HCT116 (cell line): ENCODE results near the gene ADAM21. TPM values are rescaled to one million over a fixed set of nuclear protein-coding genes. Genes with fewer than 3 reads are reported as not detected.
"Not testable (repeated sequence)": the region's sequence is repeated elsewhere in the genome, so short reads cannot be mapped to it uniquely, and the experiment has no call there.

Experiments
- ATAC-seq: fragments of 200-7000 bp; cut with Tn5 transposase; 2 replicates; pipeline ENCODE4 v1.9.1; 2020; ENCODE audit warnings: mild to moderate bottlenecking, moderate library complexity
- BruUV-seq: library from RNA; stranded (reverse); fragments of 400-500 nt; replicated peaks from 2 replicates; lab custom pipeline; 2021; lab: Mats Ljungman, UMichigan
- CTCF ChIA-PET: fragments of 300-600 bp; sonication (Branson Sonifier 250); formaldehyde crosslinking; loops from one replicate; lab custom pipeline; 2021; ENCODE audit warnings: antibody characterized with exemption; lab: Charles Lee
- POLR2A ChIA-PET: fragments of 300-600, 350-600 bp; sonication (Branson Sonifier 250); formaldehyde crosslinking; loops from one replicate; lab custom pipeline; 2021; ENCODE audit warnings: antibody characterized with exemption; lab: Charles Lee
- RAD21 ChIA-PET, 2 experiments: fragments of 300-600 bp; sonication (Branson Sonifier 250); formaldehyde crosslinking; loops; one replicate each; lab custom pipeline; 2023; ENCODE audit warnings: low total read pairs in 2 of 2; ENCODE audit not compliant: uncharacterized antibody in 2 of 2, unreplicated experiment in 2 of 2, low non-redundant PET in 1 of 2; lab: Charles Lee
- DNase-seq: peaks from one replicate; pipeline ENCODE4 v3.0.0-alpha.2; 2010; ENCODE audit warnings: low read depth, low spot score
- H2AFZ ChIP-seq: fragments of 200-600 bp; shearing (Covaris generic), sonication (generic); 2 replicates; pipeline ENCODE4 v1.6.1; 2017; ENCODE audit warnings: low read depth, mixed run types, mixed read lengths, antibody characterized with exemption, low read length; ENCODE audit not compliant: poor library complexity, severe bottlenecking
- H3K27ac ChIP-seq: 2 replicates; pipeline ENCODE4 v1.5.1; 2012; ENCODE audit warnings: low read depth, low read length
- H3K27me3 ChIP-seq: fragments of 200-600 bp; sonication (generic); 2 replicates; pipeline ENCODE4 v1.6.1; 2016; ENCODE audit warnings: mixed run types, low read length, mixed read lengths; ENCODE audit not compliant: insufficient read depth
- H3K36me3 ChIP-seq, 2 experiments: fragments of 200-500 bp in 1 of 2; fragments of 200-600 bp in 1 of 2; sonication (Bioruptor generic) in 1 of 2; sonication (generic) in 1 of 2; 2 replicates each; pipeline versions ENCODE4 v1.5.1 to v1.6.1; 2014 to 2016; ENCODE audit warnings: low read length in 2 of 2, inconsistent platforms in 1 of 2, mixed read lengths in 1 of 2, mixed run types in 1 of 2; ENCODE audit not compliant: insufficient read depth in 2 of 2, control insufficient read depth in 1 of 2
- H3K4me1 ChIP-seq, 2 experiments: fragments of 200-600 bp in 1 of 2; sonication (generic) in 1 of 2; 2 replicates each; pipeline versions ENCODE4 v1.5.1 to v1.6.1; 2012 to 2017; ENCODE audit warnings: low read length in 2 of 2, inconsistent platforms in 1 of 2, mild to moderate bottlenecking in 1 of 2, mixed read lengths in 1 of 2, mixed run types in 1 of 2, moderate library complexity in 1 of 2; ENCODE audit not compliant: insufficient read depth in 2 of 2, control insufficient read depth in 1 of 2
- H3K4me2 ChIP-seq: fragments of 200-600 bp; sonication (generic); 2 replicates; pipeline ENCODE4 v1.6.1; 2017; ENCODE audit warnings: mixed run types, low read length, mixed read lengths
- H3K4me3 ChIP-seq, 2 experiments: fragments of 200-600 bp in 1 of 2; sonication (generic) in 1 of 2; replicated peaks in 1 of 2; 2 replicates each; pipeline ENCODE4 v1.5.1; 2011 to 2016; ENCODE audit warnings: low read length in 2 of 2, control low read depth in 1 of 2, low read depth in 1 of 2, mild to moderate bottlenecking in 1 of 2, mixed read lengths in 1 of 2, mixed run types in 1 of 2
- H3K79me2 ChIP-seq: fragments of 200-600 bp; sonication (generic); 2 replicates; pipeline ENCODE4 v1.6.1; 2017; ENCODE audit warnings: mild to moderate bottlenecking, mixed run types, low read length, moderate library complexity, mixed read lengths; ENCODE audit not compliant: insufficient read depth
- H3K9ac ChIP-seq: fragments of 200-600 bp; sonication (generic); 2 replicates; pipeline ENCODE4 v1.6.1; 2016; ENCODE audit warnings: low read length, mixed read lengths
- H3K9me2 ChIP-seq: fragments of 200-600 bp; sonication (generic), shearing (Covaris generic); 2 replicates; pipeline ENCODE4 v1.6.1; 2017; ENCODE audit warnings: mixed run types, mild to moderate bottlenecking, moderate library complexity; ENCODE audit not compliant: insufficient read depth
- H3K9me3 ChIP-seq, 2 experiments: fragments of 200-500 bp in 1 of 2; fragments of 200-600 bp in 1 of 2; sonication (Bioruptor generic) in 1 of 2; sonication (generic) in 1 of 2; 2 replicates each; pipeline ENCODE4 v1.6.1; 2014 to 2017; ENCODE audit warnings: low read length in 2 of 2, mixed read lengths in 2 of 2, inconsistent platforms in 1 of 2, low read depth in 1 of 2, mild to moderate bottlenecking in 1 of 2, mixed run types in 1 of 2, moderate library complexity in 1 of 2; ENCODE audit not compliant: control insufficient read depth in 1 of 2, insufficient read depth in 1 of 2
- H4K20me1 ChIP-seq: fragments of 200-600 bp; sonication (generic), shearing (Covaris generic); 2 replicates; pipeline ENCODE4 v1.6.1; 2017; ENCODE audit warnings: mixed run types, mild to moderate bottlenecking, moderate library complexity; ENCODE audit not compliant: insufficient read depth
- CBX3 ChIP-seq: IDR thresholded peaks from 2 replicates; pipeline ENCODE4 v1.6.1; 2012; ENCODE audit warnings: low read depth
- CEBPB ChIP-seq: IDR thresholded peaks from 2 replicates; pipeline ENCODE4 v1.6.1; 2012; ENCODE audit warnings: low read depth
- EGR1 ChIP-seq: IDR thresholded peaks from 2 replicates; pipeline ENCODE4 v1.6.1; 2012; ENCODE audit warnings: low read depth
- ELF1 ChIP-seq: IDR thresholded peaks from 2 replicates; pipeline ENCODE4 v1.6.1; 2012; ENCODE audit warnings: low read depth, borderline replicate concordance
- EZH2 ChIP-seq: fragments of 200-600 bp; sonication (generic); IDR thresholded peaks from 2 replicates; pipeline ENCODE4 v1.6.1; 2017; ENCODE audit warnings: antibody characterized with exemption, mixed run types
- EZH2phosphoT487 ChIP-seq: fragments of 200-600 bp; IDR thresholded peaks from 2 replicates; pipeline ENCODE4 v1.6.1; 2018; ENCODE audit warnings: antibody characterized with exemption, borderline replicate concordance
- FOSL1 ChIP-seq: IDR thresholded peaks from 2 replicates; pipeline ENCODE4 v1.6.1; 2012; ENCODE audit warnings: low read depth
- JUND ChIP-seq: IDR thresholded peaks from 2 replicates; pipeline ENCODE4 v1.6.1; 2012
- MAX ChIP-seq: IDR thresholded peaks from 2 replicates; pipeline ENCODE4 v1.6.1; 2012
- POLR2AphosphoS5 ChIP-seq: IDR thresholded peaks from 2 replicates; pipeline ENCODE4 v1.6.1; 2011; ENCODE audit warnings: mild to moderate bottlenecking, low read depth, low read length, moderate library complexity
- SIN3A ChIP-seq: IDR thresholded peaks from 2 replicates; pipeline ENCODE4 v1.6.1; 2012; ENCODE audit warnings: low read depth
- SRF ChIP-seq: IDR thresholded peaks from 2 replicates; pipeline ENCODE4 v1.6.1; 2012; ENCODE audit warnings: low read depth
- TCF7L2 ChIP-seq: IDR thresholded peaks from 2 replicates; pipeline ENCODE4 v1.7.0; 2011; ENCODE audit warnings: borderline replicate concordance, inconsistent platforms; ENCODE audit not compliant: insufficient read depth, insufficient read length; ENCODE audit errors: extremely low read depth
- ZBTB33 ChIP-seq: IDR thresholded peaks from 2 replicates; pipeline ENCODE4 v1.6.1; 2011; ENCODE audit warnings: mild to moderate bottlenecking, low read length, moderate library complexity; ENCODE audit not compliant: insufficient replicate concordance; ENCODE audit errors: extremely low read depth
- ZNF274 ChIP-seq: fragments of 200-500 bp; sonication (Bioruptor generic); IDR thresholded peaks from 2 replicates; pipeline ENCODE4 v1.6.1; 2014; ENCODE audit warnings: mild to moderate bottlenecking, low read depth, low read length, inconsistent platforms
- intact Hi-C: fragments of 100-400 bp; cut with micrococcal nuclease; formaldehyde crosslinking; loops from 2 replicates; pipeline ENCODE4 v1.10.0; 2022
- total RNA-seq: library from RNA; stranded (reverse); gene quantifications from one replicate; pipeline ENCODE4 v1.2.1, GENCODE V29; 2021; ENCODE audit not compliant: unreplicated experiment
- TF ChIP-seq, protein P1 (sequence below), 3 experiments: fragments of 200-600 bp in 1 of 3; sonication (generic) in 1 of 3; IDR thresholded peaks in 2 of 3; conservative IDR thresholded peaks in 1 of 3; 2 replicates each; pipeline ENCODE4 v1.5.1; 2012 to 2017; ENCODE audit warnings: low read depth in 2 of 3, low read length in 2 of 3, antibody characterized with exemption in 1 of 3, borderline replicate concordance in 1 of 3, control low read depth in 1 of 3, mild to moderate bottlenecking in 1 of 3, mixed read lengths in 1 of 3, mixed run types in 1 of 3, moderate library complexity in 1 of 3; ENCODE audit not compliant: insufficient read depth in 1 of 3

Gene ADAM21
- total RNA-seq, 1 experiment from 2014 or later, result 0.98 TPM

GRCh38 chr14:70425354-70425753 is 26.6 kb upstream of the ADAM21 start:
- ATAC-seq, result no peak
- H3K4me1 ChIP-seq, result no peaks in the 10 kb centered on the region
- ChIA-PET RAD21 (no interaction called here), POLR2A (no interaction called here), CTCF (no interaction called here)
- no peaks in the 10 kb centered on the region for H3K27me3 ChIP-seq
- BruUV-seq, result no TSS peak
- H3K9ac ChIP-seq, result no peak overlapping the region
- H2AFZ ChIP-seq, result no peak overlapping the region
- TF ChIP-seq JUND (no peak), EZH2phosphoT487 (no peak), EGR1 (no peak), EZH2 (no peak), ZBTB33 (no peak), ZNF274 (no peak), MAX (no peak), FOSL1 (no peak), SRF (no peak), CEBPB (no peak), CBX3 (no peak), ELF1 (no peak), SIN3A (no peak), TCF7L2 (no peak), POLR2AphosphoS5 (no peak)
- TF ChIP-seq, protein P1, sequence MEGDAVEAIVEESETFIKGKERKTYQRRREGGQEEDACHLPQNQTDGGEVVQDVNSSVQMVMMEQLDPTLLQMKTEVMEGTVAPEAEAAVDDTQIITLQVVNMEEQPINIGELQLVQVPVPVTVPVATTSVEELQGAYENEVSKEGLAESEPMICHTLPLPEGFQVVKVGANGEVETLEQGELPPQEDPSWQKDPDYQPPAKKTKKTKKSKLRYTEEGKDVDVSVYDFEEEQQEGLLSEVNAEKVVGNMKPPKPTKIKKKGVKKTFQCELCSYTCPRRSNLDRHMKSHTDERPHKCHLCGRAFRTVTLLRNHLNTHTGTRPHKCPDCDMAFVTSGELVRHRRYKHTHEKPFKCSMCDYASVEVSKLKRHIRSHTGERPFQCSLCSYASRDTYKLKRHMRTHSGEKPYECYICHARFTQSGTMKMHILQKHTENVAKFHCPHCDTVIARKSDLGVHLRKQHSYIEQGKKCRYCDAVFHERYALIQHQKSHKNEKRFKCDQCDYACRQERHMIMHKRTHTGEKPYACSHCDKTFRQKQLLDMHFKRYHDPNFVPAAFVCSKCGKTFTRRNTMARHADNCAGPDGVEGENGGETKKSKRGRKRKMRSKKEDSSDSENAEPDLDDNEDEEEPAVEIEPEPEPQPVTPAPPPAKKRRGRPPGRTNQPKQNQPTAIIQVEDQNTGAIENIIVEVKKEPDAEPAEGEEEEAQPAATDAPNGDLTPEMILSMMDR (IDR thresholded peaks at IDR 0.05 in 2 of 3, conservative IDR thresholded peaks at IDR 0.05 in 1 of 3; ENCODE audit: borderline replicate concordance in 1 of 3, insufficient read depth in 1 of 3, low read depth in 2 of 3, low read length in 2 of 3), result no peak
- H3K9me2 ChIP-seq, result no peaks in the 10 kb centered on the region
- H3K4me2 ChIP-seq, result no peak overlapping the region
- no peaks in the 10 kb centered on the region for H3K36me3 ChIP-seq
- DNase-seq, result no peak
- H3K9me3 ChIP-seq, result 0 out of 4 replicates have a peak, but pooled peaks cover 0 to 5% of the 10 kb centered on the region in 2 experiments
- H3K4me3 ChIP-seq, result no peak overlapping the region
- no peak overlapping the region for H3K27ac ChIP-seq
- no peaks in the 10 kb centered on the region for H3K79me2 ChIP-seq
- H4K20me1 ChIP-seq, result no peaks in the 10 kb centered on the region
- intact Hi-C loops, result no loop called here

DNA sequence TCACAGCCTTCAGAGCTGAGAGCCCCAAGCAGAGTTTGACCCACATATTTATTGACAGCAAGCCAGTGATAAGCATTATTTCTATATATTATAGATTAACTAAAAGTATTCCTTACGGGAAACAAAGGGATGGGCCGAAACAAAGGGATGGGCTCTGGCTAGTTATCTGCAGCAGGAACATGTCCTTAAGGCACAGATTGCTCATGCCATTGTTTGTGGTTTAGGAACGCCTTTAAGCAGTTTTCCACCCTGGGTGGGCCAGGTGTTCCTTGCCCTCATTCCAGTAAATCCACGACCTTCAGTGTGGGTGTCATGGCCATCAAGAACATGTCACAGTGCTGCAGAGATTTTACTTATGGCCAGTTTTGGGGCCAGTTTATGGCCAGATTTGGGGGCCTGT is 25.4 kb upstream of the ADAM21 start:
- POLR2A ChIA-PET, H3K4me2 ChIP-seq: not testable (repeated sequence)

More for the DNA sequence above, 25.4 kb upstream of the ADAM21 start:
- ATAC-seq, DNase-seq, H3K4me1 ChIP-seq, RAD21 ChIA-PET, H2AFZ ChIP-seq, H3K4me3 ChIP-seq, H3K27ac ChIP-seq, CTCF ChIA-PET, H3K79me2 ChIP-seq, intact Hi-C loops, H3K9me2 ChIP-seq, H4K20me1 ChIP-seq, H3K9ac ChIP-seq, H3K9me3 ChIP-seq, H3K36me3 ChIP-seq, BruUV-seq, H3K27me3 ChIP-seq: not testable (repeated sequence)
